A673 (cell line): ENCODE measurements around the gene MYO7B. TPM values are rescaled to one million over a fixed set of nuclear protein-coding genes. Genes with fewer than 3 reads are reported as not detected.

Source experiments
- BruUV-seq: library from RNA; stranded (reverse); fragments of 400-500 nt; replicated peaks from 2 replicates; lab custom pipeline; 2021; lab: Mats Ljungman, UMichigan
- CTCF ChIA-PET: fragments of 300-600 bp; sonication (Branson Sonifier 250); formaldehyde crosslinking; loops from one replicate; lab custom pipeline; 2022; ENCODE audit warnings: antibody characterized with exemption; lab: Charles Lee
- POLR2A ChIA-PET: fragments of 300-600 bp; sonication (Branson Sonifier 250); formaldehyde crosslinking; loops from one replicate; lab custom pipeline; 2022; ENCODE audit warnings: antibody characterized with exemption; ENCODE audit not compliant: low non-redundant PET; lab: Charles Lee
- DNase-seq: peaks from one replicate; pipeline ENCODE4 v3.0.0-alpha.2; 2015; ENCODE audit warnings: low spot score
- H3K27ac ChIP-seq: fragments of 200-600 bp; sonication (generic); 2 replicates; pipeline ENCODE4 v1.5.1; 2016; ENCODE audit warnings: mixed run types, low read depth, mild to moderate bottlenecking, mixed read lengths, antibody characterized with exemption, low read length; ENCODE audit not compliant: poor library complexity, severe bottlenecking
- H3K27me3 ChIP-seq: fragments of 200-600 bp; sonication (generic); replicated peaks from 2 replicates; pipeline ENCODE4 v1.6.1; 2017; ENCODE audit warnings: mixed run types, low read depth, mild to moderate bottlenecking, mixed read lengths, antibody characterized with exemption, low read length; ENCODE audit not compliant: insufficient read depth, poor library complexity
- H3K36me3 ChIP-seq: fragments of 200-600 bp; sonication (generic); 2 replicates; pipeline ENCODE4 v1.6.1; 2016; ENCODE audit warnings: mixed run types, mild to moderate bottlenecking, mixed read lengths, antibody characterized with exemption, low read length; ENCODE audit not compliant: insufficient read depth, poor library complexity, severe bottlenecking
- H3K4me1 ChIP-seq: fragments of 200-600 bp; sonication (generic); 2 replicates; pipeline ENCODE4 v1.6.1; 2017; ENCODE audit warnings: mixed run types, mild to moderate bottlenecking, mixed read lengths, antibody characterized with exemption, low read length; ENCODE audit not compliant: insufficient read depth, poor library complexity, severe bottlenecking
- H3K4me3 ChIP-seq: fragments of 200-600 bp; sonication (generic); 2 replicates; pipeline ENCODE4 v1.5.1; 2016; ENCODE audit warnings: low read depth, mixed run types, mild to moderate bottlenecking, mixed read lengths, low read length; ENCODE audit not compliant: poor library complexity, severe bottlenecking
- H3K9me3 ChIP-seq: fragments of 200-600 bp; sonication (generic); 2 replicates; pipeline ENCODE4 v1.6.1; 2016; ENCODE audit warnings: mixed run types, low read depth, mild to moderate bottlenecking, mixed read lengths, antibody characterized with exemption, low read length; ENCODE audit not compliant: poor library complexity, severe bottlenecking
- CTCF ChIP-seq: fragments of 300-800, 200-600 bp; sonication (generic); conservative IDR thresholded peaks from 2 replicates; pipeline ENCODE4 v1.5.1; 2017; ENCODE audit warnings: low read depth, mild to moderate bottlenecking, antibody characterized with exemption, low read length, moderate library complexity, mixed read lengths
- EZH2 ChIP-seq: fragments of 200-600 bp; sonication (generic); IDR thresholded peaks from 2 replicates; pipeline ENCODE4 v1.6.1; 2017; ENCODE audit warnings: borderline replicate concordance, low read depth, mild to moderate bottlenecking, mixed read lengths, antibody characterized with exemption, low read length; ENCODE audit not compliant: poor library complexity, severe bottlenecking
- intact Hi-C: fragments of 100-400 bp; cut with micrococcal nuclease; formaldehyde crosslinking; loops from one replicate; pipeline ENCODE4 v1.10.0; 2022; ENCODE audit not compliant: unreplicated experiment
- total RNA-seq: library from RNA; stranded (reverse); gene quantifications from 2 replicates; pipeline ENCODE4 v1.2.3, GENCODE V29; 2021

The MYO7B gene
- total RNA-seq, 1 experiment from 2014 or later: 0.24 TPM

GRCh38 chr2:127610561-127610960 lies 75.1 kb downstream of the MYO7B start:
- TF ChIP-seq CTCF (no peak), EZH2 (no peak)
- Histone ChIP-seq H3K4me3 (no peak overlapping the region), H3K9me3 (peaks cover 7% of the 10 kb centered on the region), H3K27me3 (no peaks in the 10 kb centered on the region), H3K4me1 (no peaks in the 10 kb centered on the region), H3K27ac (no peak overlapping the region), H3K36me3 (no peaks in the 10 kb centered on the region)
- ChIA-PET CTCF (no interaction called here), POLR2A (interaction anchor here (0.5 kb wide), 1 partner anchor 328 kb away, joined by 3 read pairs; no protein-coding TSS in a partner anchor)
- BruUV-seq: no TSS peak
- intact Hi-C loops: no loop called here
- DNase-seq: no peak

- no TSS peak for BruUV-seq
- POLR2A ChIA-PET: no interaction called here
- H3K36me3 ChIP-seq: no peaks in the 10 kb centered on the region
Observed at GRCh38 chr2:127611076-127611925, 75.8 kb downstream of the MYO7B start.

GRCh38 chr2:127612111-127612822 lies 76.8 kb downstream of the MYO7B start:
- Histone ChIP-seq H3K36me3 (no peaks in the 10 kb centered on the region), H3K4me3 (no peak overlapping the region), H3K27ac (no peak overlapping the region), H3K27me3 (no peaks in the 10 kb centered on the region), H3K9me3 (peaks cover 7% of the 10 kb centered on the region), H3K4me1 (no peaks in the 10 kb centered on the region)
- no TSS peak for BruUV-seq
- DNase-seq: no peak
- POLR2A ChIA-PET: no interaction called here
- intact Hi-C loops: no loop called here
- TF ChIP-seq CTCF (no peak), EZH2 (no peak)
- CTCF ChIA-PET: no interaction called here

More at GRCh38 chr2:127611076-127611925, 75.8 kb downstream of the MYO7B start:
- intact Hi-C loops: no loop called here
- Histone ChIP-seq H3K27ac (no peak overlapping the region), H3K4me1 (no peaks in the 10 kb centered on the region), H3K4me3 (no peak overlapping the region), H3K9me3 (peaks cover 7% of the 10 kb centered on the region), H3K27me3 (no peaks in the 10 kb centered on the region)
- no peak for DNase-seq
- CTCF ChIA-PET: no interaction called here
- TF ChIP-seq CTCF (no peak), EZH2 (no peak)
